HG03097 (cell line): ENCODE data around the gene CASQ2.
"Not testable (repeated sequence)": the region's sequence is repeated elsewhere in the genome, so short reads cannot be mapped to it uniquely, and the experiment has no call there.

Experiments
- ATAC-seq: cut with Tn5 transposase; IDR thresholded peaks from one replicate; pipeline ENCODE4 v1.9.1; 2021; ENCODE audit not compliant: unreplicated experiment, low FRiP score

The CASQ2 gene

DNA sequence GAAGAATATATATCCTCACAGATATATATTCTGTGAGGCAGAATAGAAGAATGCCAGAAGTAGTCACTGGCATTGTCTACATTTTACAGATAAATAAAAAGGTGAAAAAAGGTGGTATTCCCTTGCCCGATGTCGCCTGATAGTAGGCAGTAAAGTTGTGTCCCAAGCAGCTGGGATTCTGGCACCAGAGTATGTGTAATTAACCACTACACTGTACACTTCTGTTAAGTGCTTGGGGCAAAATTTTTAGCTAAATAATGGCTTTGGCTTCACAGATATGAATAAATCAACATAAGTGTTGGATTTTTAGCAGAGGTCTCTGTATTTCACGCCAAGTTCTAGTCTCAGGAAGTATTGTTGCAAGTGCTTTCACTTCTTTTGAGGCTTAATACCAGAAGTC lies 13.3 kb upstream of the CASQ2 start:
- ATAC-seq = no peak

GRCh38 chr1:115781343-115781742 lies 12.8 kb upstream of the CASQ2 start:
- ATAC-seq = no peak

GRCh38 chr1:115780655-115781054 lies 12.1 kb upstream of the CASQ2 start:
- ATAC-seq = not testable (repeated sequence)

DNA sequence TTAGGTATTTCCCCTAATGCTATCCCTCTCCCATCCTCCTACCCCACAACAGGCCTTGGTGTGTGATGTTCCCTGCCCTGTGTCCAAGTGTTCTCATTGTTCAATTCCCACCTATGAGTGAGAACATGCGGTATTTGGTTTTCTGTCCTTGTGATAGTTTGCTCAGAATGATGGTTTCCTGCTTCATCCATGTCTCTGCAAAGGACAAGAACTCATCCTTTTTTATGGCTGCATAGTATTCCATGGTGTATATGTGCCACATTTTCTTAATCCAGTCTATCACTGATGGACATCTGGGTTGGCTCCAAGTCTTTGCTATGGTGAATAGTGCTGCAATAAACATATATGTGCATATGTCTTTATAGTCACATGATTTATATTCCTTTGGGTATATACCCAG lies 10.6 kb upstream of the CASQ2 start:
- not testable (repeated sequence) for ATAC-seq

- peak; percentile 82 for ATAC-seq
Observed at GRCh38 chr1:115771847-115772457, 3.4 kb upstream of the CASQ2 start.

DNA sequence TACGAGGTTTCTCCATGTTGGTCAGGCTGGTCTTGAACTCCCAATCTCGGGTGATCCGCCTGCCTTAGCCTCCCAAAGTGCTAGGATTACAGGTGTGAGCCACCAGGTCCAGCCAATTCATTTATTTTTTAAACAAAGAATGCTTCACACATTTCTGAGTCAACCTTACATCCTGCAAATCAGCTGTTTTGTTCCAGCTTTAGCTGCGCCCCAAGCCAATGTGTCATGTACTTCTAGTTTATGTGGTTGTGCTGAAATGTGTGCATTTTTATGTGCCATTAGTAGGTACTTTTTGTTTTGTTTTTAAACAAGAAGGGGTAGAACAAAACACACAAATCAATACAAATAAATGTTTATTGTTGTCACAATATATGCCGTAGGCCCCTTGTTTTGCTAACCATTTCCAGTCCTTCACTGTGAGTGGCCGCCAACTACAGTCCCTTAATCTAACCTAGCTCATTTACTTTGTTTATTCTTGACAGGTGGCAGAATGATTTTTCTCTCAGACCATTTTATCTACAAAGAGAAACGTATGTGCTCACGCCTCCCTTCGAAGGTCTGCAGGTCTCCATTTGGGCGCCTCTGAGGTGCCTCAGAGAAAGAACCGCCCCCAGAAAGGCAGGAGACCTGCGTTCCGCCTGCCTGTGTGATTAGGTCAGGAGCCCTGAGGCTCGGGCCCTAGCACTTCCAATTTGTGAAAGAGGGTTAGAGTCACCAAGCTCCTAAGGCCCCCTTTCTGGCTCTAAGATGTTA lies 2.8 kb upstream of the CASQ2 start:
- ATAC-seq = no peak

GRCh38 chr1:115767403-115767802 lies 1.1 kb downstream of the CASQ2 start:
- no peak for ATAC-seq

GRCh38 chr1:115765091-115765490 lies 3.4 kb downstream of the CASQ2 start:
- ATAC-seq = no peak

GRCh38 chr1:115764541-115764940 lies 4.0 kb downstream of the CASQ2 start:
- no peak for ATAC-seq

- no peak for ATAC-seq
Observed at GRCh38 chr1:115762779-115763178, 5.7 kb downstream of the CASQ2 start.

- no peak for ATAC-seq
Observed at GRCh38 chr1:115761601-115762302, 6.8 kb downstream of the CASQ2 start.

GRCh38 chr1:115757856-115758255 lies 10.7 kb downstream of the CASQ2 start:
- ATAC-seq = no peak

GRCh38 chr1:115757326-115757725 lies 11.2 kb downstream of the CASQ2 start:
- no peak for ATAC-seq

DNA sequence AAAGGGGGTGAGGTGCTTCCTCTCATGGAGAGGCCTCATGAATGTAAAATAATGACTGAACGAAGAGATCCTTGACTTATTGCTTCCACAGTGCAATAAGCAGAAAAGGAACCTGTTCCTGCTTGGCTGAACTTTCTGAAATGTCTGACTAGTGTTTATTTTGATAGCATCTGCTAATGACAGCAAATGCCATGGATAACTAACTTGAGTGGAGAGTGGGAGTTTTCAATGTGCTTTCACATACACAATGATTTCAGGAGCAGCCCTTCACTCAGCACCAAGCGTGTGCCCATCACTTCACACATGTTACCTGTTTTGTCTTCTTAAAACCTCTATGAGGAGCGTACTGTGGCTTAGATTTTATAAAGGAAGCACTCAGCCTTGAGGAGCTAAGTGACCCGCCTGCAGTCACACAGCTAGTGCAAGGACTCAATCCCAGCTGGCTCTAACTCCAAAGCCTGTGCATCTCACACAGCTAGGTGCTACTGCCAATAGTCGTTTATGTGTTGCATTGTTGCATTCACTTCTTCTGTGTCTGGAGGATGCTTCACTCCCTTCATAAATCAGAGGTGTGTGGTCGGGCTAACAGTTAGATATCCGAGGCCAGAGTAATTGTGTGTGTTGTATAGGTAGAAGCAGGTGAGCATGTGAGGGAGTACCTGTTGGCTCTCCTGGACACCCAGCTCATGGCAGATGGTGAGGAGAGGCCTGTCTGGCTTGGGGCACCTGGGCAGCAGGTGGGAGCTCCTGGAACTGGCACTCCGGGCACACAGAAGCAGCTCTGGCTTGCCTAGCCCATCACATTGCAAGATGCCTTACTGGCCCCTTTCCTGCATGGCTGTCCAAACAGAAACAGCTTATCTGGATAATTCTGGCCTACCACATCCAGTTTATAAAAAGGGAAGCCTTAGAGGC lies 12.8 kb downstream of the CASQ2 start:
- ATAC-seq = no peak

DNA sequence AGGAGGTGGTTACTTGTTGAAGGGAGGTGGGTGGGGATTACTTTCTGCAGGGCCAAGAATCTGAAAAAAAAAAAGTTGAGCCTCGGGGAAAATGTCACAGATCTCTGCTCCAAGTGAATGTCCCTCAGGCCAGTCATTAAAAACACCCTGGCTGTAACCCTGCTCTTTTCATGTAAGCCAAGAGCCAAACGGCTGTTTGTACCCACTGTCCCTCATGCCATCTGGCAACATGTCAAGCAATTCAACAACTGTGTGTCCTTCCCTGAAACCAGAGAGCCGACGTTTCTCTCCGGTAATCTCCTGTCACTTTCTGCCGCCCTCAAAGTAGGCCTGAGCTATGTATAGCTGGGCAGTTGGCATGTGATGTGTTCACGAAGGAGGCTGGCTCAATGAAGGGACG lies 14.7 kb downstream of the CASQ2 start:
- ATAC-seq = no peak

DNA sequence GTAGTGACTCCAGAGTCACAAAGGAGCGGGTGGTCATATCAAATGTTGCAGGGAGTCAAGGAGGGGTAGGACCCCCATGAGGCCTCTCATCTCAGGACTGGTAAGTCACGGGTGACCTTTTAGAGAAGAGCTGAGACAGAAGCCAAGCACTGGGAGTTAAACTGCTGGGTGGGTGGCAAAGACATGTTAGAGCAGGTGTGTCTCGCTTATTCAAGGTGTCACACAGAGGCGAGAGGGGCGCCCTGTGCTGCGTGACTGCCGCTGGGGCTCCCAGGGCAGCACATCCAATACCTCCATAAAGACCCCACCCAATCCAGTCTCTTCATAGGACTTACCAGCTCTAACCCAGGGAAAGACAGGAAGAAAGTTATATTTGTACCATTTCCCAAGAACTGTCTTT lies 15.2 kb downstream of the CASQ2 start:
- ATAC-seq = no peak

GRCh38 chr1:115748401-115749150 lies 19.9 kb downstream of the CASQ2 start:
- ATAC-seq = no peak

- ATAC-seq = no peak
Observed at GRCh38 chr1:115746021-115746690, 22.4 kb downstream of the CASQ2 start.

- no peak for ATAC-seq
Observed at GRCh38 chr1:115744646-115745275, 23.8 kb downstream of the CASQ2 start.
